Measurements from ENCODE around the gene XPO4. TPM values are rescaled to one million over a fixed set of nuclear protein-coding genes. Genes with fewer than 3 reads are reported as not detected.

Gene XPO4
- total and polyA plus RNA-seq, 2 donors (not counting 3 experiments of a cell fraction or from before 2014, with no cell fraction given), result 6.0 to 22.5 TPM

GRCh38 chr13:20940083-20940482, 37.5 kb upstream of the XPO4 start:
- dilution Hi-C loops (cut with MboI; ENCODE audit: extremely low pct_ligation_motif_present, low sequenced_read_pairs), result no loop called here
- no peak overlapping the region for H3K4me2 ChIP-seq (ENCODE audit: insufficient read depth, low read length)
- FAIRE-seq, result no peak
- ChIA-PET POLR2A (no interaction called here), CTCF (interaction anchor here (0.5 to 1.0 kb wide), 2 partner anchors 15 to 240 kb away, joined by 3 to 4 read pairs; no protein-coding TSS in a partner anchor)
- no peak overlapping the region for H3K4me3 ChIP-seq (replicated peaks in 1 of 3; ENCODE audit: insufficient read depth in 1 of 3, low read depth in 1 of 3, low read length in 3 of 3)
- H3K9ac ChIP-seq (replicated peaks; ENCODE audit: extremely low read depth, insufficient read depth, low read length), result no peak overlapping the region
- no peaks in the 10 kb centered on the region for H3K4me1 ChIP-seq (ENCODE audit: control insufficient read depth, extremely low read depth, insufficient read depth, low read length)
- H3K27me3 ChIP-seq (ENCODE audit: control insufficient read depth in 2 of 2, insufficient read depth in 2 of 2, low read length in 2 of 2), result no peaks in the 10 kb centered on the region
- H4K20me1 ChIP-seq (replicated peaks; ENCODE audit: control insufficient read depth, extremely low read depth, insufficient read depth, low read length), result no peaks in the 10 kb centered on the region
- H3K36me3 ChIP-seq (ENCODE audit: control insufficient read depth in 2 of 2, extremely low read depth in 1 of 2, insufficient read depth in 2 of 2, low read length in 2 of 2), result no peaks in the 10 kb centered on the region
- intact Hi-C loops (cut with micrococcal nuclease), result loop anchor here (10.0 kb wide), 1 partner anchor 1295 kb away; no protein-coding TSS in a partner anchor
- H2AFZ ChIP-seq (ENCODE audit: low read depth, low read length), result no peak overlapping the region
- no peak for DNase-seq (ENCODE audit: low read depth, low spot score)
- TF ChIP-seq EZH2 (IDR thresholded peaks at IDR 0.05; ENCODE audit: borderline replicate concordance, low read depth, low read length, severe bottlenecking) (no peak), MYC (IDR thresholded peaks at IDR 0.05; ENCODE audit: low read depth, low read length) (no peak), POLR2A (IDR thresholded peaks at IDR 0.05; ENCODE audit: low read depth, low read length) (no peak), MAX (IDR thresholded peaks at IDR 0.05; ENCODE audit: insufficient read depth, insufficient read length) (no peak), CTCF (IDR thresholded peaks at IDR 0.05; ENCODE audit: extremely low read depth in 1 of 2, insufficient read depth in 1 of 2, low read depth in 1 of 2, low read length in 2 of 2) (no peak), FOS (IDR thresholded peaks at IDR 0.05; ENCODE audit: borderline replicate concordance, insufficient read depth, low read length) (no peak), JUN (IDR thresholded peaks at IDR 0.05; ENCODE audit: borderline replicate concordance, insufficient read depth, insufficient read length, low read depth) (no peak), GATA2 (IDR thresholded peaks at IDR 0.05; ENCODE audit: insufficient read depth, insufficient read length, low read depth, low read length) (no peak), POLR2AphosphoS5 (IDR thresholded peaks at IDR 0.05; ENCODE audit: insufficient read depth, low read depth, low read length) (no peak)
- H3K9me3 ChIP-seq (replicated peaks; ENCODE audit: control insufficient read depth, insufficient read depth, low read length), result no peaks in the 10 kb centered on the region
- no TSS peak for BruUV-seq (replicated peaks)
- H3K9me1 ChIP-seq (replicated peaks; ENCODE audit: control insufficient read depth, extremely low read depth, insufficient read depth, low read length), result no peaks in the 10 kb centered on the region
- H3K27ac ChIP-seq (ENCODE audit: insufficient read depth, low read depth, low read length), result no peak overlapping the region
- H3K79me2 ChIP-seq (ENCODE audit: control insufficient read depth, insufficient read depth, low read length), result no peaks in the 10 kb centered on the region

Measured in endothelial cell of umbilical vein (primary cell).